ENCODE data around the gene PRPF38B.

- TF ChIP-seq ZNF274 (IDR thresholded peaks at IDR 0.05; ENCODE audit: low read depth, low read length) (no peak), SUZ12 (IDR thresholded peaks at IDR 0.05; ENCODE audit: extremely low read depth, insufficient read depth, insufficient read length) (no peak), YY1 (IDR thresholded peaks at IDR 0.05; ENCODE audit: insufficient read depth, insufficient read length) (no peak)
Measured at GRCh38 chr1:108663074-108663473, 29.0 kb upstream of the PRPF38B start.
